ENCODE measurements around the gene PDK2. TPM values are rescaled to one million over a fixed set of nuclear protein-coding genes. Genes with fewer than 3 reads are reported as not detected.

Gene PDK2
- total and polyA plus RNA-seq, 9 of the 15 experiments (the other 6 are each of a cell fraction or from before 2014, with no cell fraction given) = 0.03 to 2.5 (median 1.4) TPM

DNA sequence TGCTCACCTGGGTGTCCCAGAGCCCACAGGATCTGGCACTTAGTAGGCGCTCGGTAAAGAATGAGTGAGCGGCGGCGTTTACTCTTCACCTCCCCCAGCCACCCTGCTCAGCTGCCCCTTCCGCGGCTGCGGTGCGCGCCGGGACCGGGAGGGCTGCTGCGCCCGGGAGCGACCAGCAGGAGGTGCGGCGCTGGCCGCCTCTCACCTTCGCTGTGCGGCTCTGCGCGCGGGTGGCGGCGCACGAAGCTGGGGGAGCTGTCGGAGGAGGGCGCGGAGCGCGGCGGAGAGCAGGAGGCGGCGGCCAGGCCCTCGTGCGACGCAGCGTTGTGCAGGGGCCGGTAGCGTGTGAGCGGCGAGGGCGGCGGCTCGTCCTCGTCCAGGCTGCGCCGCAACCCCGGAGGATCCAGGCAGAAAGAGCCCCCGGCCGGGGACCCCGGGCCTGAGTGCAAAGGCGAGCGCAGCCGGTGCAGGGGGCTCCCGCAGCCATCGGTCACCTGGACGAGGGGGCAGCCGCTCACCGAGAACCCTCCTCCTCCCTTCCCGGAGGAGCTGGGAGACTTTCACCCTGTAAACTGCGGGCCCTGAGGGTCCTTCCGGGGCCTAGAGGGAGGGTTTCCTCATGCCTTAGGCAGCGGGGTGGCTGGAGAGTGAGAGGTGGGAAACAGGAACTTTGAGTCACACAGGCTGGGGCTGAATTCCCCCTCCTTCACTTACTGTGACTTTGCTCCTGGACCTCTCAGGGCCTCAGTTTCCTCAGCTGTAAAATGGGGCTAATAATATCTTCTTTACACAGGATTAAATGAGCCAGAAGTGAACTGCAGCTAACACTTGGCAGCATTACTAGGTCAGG lies 22.3 kb downstream of the PDK2 start (continued):
- TF ChIP-seq USF1 (CRISPR knock-in tag; IDR thresholded peaks at IDR 0.05) = no peak
- TF ChIP-seq CREB5 (CRISPR knock-in tag; IDR thresholded peaks at IDR 0.05) = no peak
- TF ChIP-seq ZNF740 (CRISPR knock-in tag; IDR thresholded peaks at IDR 0.05) = peak; percentile 56; the same call in 1 of the 2 replicates
- TF ChIP-seq ZNF740 (tag; IDR thresholded peaks at IDR 0.05) = no peak
- TF ChIP-seq, protein P1, sequence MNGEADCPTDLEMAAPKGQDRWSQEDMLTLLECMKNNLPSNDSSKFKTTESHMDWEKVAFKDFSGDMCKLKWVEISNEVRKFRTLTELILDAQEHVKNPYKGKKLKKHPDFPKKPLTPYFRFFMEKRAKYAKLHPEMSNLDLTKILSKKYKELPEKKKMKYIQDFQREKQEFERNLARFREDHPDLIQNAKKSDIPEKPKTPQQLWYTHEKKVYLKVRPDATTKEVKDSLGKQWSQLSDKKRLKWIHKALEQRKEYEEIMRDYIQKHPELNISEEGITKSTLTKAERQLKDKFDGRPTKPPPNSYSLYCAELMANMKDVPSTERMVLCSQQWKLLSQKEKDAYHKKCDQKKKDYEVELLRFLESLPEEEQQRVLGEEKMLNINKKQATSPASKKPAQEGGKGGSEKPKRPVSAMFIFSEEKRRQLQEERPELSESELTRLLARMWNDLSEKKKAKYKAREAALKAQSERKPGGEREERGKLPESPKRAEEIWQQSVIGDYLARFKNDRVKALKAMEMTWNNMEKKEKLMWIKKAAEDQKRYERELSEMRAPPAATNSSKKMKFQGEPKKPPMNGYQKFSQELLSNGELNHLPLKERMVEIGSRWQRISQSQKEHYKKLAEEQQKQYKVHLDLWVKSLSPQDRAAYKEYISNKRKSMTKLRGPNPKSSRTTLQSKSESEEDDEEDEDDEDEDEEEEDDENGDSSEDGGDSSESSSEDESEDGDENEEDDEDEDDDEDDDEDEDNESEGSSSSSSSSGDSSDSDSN (IDR thresholded peaks at IDR 0.05; ENCODE audit: borderline replicate concordance in 1 of 2, low read depth in 2 of 2, low read length in 2 of 2) = peak; percentile 96 to 99; a peak in 3 of 4 replicates
- TF ChIP-seq, protein P2, sequence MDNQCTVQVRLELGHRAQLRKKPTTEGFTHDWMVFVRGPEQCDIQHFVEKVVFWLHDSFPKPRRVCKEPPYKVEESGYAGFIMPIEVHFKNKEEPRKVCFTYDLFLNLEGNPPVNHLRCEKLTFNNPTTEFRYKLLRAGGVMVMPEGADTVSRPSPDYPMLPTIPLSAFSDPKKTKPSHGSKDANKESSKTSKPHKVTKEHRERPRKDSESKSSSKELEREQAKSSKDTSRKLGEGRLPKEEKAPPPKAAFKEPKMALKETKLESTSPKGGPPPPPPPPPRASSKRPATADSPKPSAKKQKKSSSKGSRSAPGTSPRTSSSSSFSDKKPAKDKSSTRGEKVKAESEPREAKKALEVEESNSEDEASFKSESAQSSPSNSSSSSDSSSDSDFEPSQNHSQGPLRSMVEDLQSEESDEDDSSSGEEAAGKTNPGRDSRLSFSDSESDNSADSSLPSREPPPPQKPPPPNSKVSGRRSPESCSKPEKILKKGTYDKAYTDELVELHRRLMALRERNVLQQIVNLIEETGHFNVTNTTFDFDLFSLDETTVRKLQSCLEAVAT (IDR thresholded peaks at IDR 0.05) = no peak
- TF ChIP-seq, protein P3, sequence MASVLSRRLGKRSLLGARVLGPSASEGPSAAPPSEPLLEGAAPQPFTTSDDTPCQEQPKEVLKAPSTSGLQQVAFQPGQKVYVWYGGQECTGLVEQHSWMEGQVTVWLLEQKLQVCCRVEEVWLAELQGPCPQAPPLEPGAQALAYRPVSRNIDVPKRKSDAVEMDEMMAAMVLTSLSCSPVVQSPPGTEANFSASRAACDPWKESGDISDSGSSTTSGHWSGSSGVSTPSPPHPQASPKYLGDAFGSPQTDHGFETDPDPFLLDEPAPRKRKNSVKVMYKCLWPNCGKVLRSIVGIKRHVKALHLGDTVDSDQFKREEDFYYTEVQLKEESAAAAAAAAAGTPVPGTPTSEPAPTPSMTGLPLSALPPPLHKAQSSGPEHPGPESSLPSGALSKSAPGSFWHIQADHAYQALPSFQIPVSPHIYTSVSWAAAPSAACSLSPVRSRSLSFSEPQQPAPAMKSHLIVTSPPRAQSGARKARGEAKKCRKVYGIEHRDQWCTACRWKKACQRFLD (CRISPR knock-in tag; IDR thresholded peaks at IDR 0.05) = no peak
- TF ChIP-seq, protein P4, sequence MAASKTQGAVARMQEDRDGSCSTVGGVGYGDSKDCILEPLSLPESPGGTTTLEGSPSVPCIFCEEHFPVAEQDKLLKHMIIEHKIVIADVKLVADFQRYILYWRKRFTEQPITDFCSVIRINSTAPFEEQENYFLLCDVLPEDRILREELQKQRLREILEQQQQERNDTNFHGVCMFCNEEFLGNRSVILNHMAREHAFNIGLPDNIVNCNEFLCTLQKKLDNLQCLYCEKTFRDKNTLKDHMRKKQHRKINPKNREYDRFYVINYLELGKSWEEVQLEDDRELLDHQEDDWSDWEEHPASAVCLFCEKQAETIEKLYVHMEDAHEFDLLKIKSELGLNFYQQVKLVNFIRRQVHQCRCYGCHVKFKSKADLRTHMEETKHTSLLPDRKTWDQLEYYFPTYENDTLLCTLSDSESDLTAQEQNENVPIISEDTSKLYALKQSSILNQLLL (CRISPR knock-in tag; IDR thresholded peaks at IDR 0.05; ENCODE audit: borderline replicate concordance) = no peak
- no peak for TF ChIP-seq ARID1B (IDR thresholded peaks at IDR 0.05)
- no peak for TF ChIP-seq THRAP3 (IDR thresholded peaks at IDR 0.05; ENCODE audit: borderline replicate concordance)
- TF ChIP-seq SNIP1 (IDR thresholded peaks at IDR 0.05; ENCODE audit: low read depth) = no peak
- TF ChIP-seq ZNF561 (CRISPR knock-in tag; conservative IDR thresholded peaks at IDR 0.05) = no peak
- TF ChIP-seq TEAD2 (tag; IDR thresholded peaks at IDR 0.05) = no peak
- TF ChIP-seq MEF2D (tag; conservative IDR thresholded peaks at IDR 0.05; ENCODE audit: low read depth) = no peak

Data from K562 (cell line).